ENCODE measurements around the gene PIGS.

PIGS gene

DNA sequence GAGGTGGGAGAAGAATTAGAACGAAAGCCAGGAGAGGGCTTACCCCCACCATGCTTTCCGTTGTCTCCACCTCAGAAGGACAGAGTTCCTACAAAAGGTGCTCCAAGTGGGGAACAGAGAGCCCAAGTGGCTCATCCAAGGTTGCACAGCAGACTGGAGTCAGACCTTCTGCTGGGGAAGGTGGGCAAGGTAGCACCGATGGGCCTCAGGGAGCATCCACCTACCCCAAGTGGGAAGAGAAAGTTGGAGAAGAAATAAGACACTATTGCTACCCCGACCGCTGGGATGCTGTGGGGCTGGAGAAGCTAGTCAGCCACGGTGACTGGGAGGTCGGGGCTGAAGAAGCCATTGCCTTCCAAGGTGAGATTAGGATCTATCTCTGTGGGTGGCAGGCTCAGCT lies 40.4 kb downstream of the PIGS start:
- TF ChIP-seq, protein P1, sequence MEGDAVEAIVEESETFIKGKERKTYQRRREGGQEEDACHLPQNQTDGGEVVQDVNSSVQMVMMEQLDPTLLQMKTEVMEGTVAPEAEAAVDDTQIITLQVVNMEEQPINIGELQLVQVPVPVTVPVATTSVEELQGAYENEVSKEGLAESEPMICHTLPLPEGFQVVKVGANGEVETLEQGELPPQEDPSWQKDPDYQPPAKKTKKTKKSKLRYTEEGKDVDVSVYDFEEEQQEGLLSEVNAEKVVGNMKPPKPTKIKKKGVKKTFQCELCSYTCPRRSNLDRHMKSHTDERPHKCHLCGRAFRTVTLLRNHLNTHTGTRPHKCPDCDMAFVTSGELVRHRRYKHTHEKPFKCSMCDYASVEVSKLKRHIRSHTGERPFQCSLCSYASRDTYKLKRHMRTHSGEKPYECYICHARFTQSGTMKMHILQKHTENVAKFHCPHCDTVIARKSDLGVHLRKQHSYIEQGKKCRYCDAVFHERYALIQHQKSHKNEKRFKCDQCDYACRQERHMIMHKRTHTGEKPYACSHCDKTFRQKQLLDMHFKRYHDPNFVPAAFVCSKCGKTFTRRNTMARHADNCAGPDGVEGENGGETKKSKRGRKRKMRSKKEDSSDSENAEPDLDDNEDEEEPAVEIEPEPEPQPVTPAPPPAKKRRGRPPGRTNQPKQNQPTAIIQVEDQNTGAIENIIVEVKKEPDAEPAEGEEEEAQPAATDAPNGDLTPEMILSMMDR (IDR thresholded peaks at IDR 0.05; ENCODE audit: low read depth, low read length, missing control alignments) = no peak
- DNase-seq (ENCODE audit: extremely low read depth, low read depth) = no peak
- H3K4me3 ChIP-seq (replicated peaks; ENCODE audit: low read depth, low read length) = no peak overlapping the region

GRCh38 chr17:28530250-28530649 lies 41.1 kb downstream of the PIGS start:
- no peak for DNase-seq (ENCODE audit: extremely low read depth, low read depth)
- TF ChIP-seq, protein P1 (IDR thresholded peaks at IDR 0.05; ENCODE audit: low read depth, low read length, missing control alignments) = no peak
- H3K4me3 ChIP-seq (replicated peaks; ENCODE audit: low read depth, low read length) = no peak overlapping the region

GRCh38 chr17:28529013-28529400 lies 42.3 kb downstream of the PIGS start:
- DNase-seq (ENCODE audit: extremely low read depth, low read depth) = no peak
- H3K4me3 ChIP-seq (replicated peaks; ENCODE audit: low read depth, low read length) = no peak overlapping the region
- TF ChIP-seq, protein P1 (IDR thresholded peaks at IDR 0.05; ENCODE audit: low read depth, low read length, missing control alignments) = no peak

- TF ChIP-seq, protein P1 (IDR thresholded peaks at IDR 0.05; ENCODE audit: low read depth, low read length, missing control alignments) = no peak
- no peak overlapping the region for H3K4me3 ChIP-seq (replicated peaks; ENCODE audit: low read depth, low read length)
- no peak for DNase-seq (ENCODE audit: extremely low read depth, low read depth)
Observed at GRCh38 chr17:28528327-28529012, 42.9 kb downstream of the PIGS start.

DNA sequence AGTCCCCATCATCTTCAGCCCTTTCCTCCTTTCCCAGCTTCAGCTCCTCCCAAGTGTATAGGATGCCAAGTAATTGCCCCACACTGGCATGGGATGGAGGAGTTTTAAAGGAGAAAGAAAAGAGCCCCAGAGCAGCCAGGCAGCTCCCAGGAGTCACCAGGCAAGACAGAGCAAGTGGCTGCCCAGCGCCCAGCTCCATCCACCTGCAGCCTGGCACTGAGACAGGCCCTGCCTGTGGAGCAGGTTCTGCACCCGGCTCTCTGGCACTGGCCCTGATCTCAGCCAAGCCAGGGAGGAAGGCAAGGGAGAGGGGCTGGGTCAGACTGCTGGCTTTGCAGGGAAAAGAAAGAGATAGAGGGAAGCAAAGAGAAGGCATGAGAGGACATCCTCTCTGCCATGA lies 43.5 kb downstream of the PIGS start:
- TF ChIP-seq, protein P1 (IDR thresholded peaks at IDR 0.05; ENCODE audit: low read depth, low read length, missing control alignments) = no peak
- DNase-seq (ENCODE audit: extremely low read depth, low read depth) = no peak
- no peak overlapping the region for H3K4me3 ChIP-seq (replicated peaks; ENCODE audit: low read depth, low read length)

DNA sequence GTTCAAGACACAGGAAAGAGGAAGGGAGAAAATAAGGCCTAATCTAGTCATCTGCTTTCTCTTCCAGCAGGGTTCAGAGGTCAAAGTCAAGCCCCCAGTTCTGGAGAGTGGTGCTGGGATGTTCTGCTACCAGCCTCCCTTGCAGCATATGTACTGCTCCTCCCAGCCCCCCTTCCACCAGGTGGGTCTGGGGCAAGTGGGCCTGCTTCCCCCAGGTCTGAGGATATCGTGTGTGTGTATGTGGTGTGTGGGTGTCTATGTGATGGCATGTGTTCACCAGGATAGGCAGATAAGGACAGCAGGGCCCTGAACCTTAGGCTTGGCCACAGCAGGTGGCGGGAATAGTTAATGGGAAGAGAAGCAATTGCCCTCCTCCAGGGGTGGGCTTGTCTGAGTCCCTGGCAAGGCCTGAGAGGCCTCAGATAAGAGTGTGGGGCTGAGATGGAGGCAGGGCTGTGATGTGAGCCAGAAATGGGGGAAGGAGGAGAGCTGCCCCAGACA lies 44.1 kb downstream of the PIGS start:
- no peak overlapping the region for H3K4me3 ChIP-seq (replicated peaks; ENCODE audit: low read depth, low read length)
- no peak for DNase-seq (ENCODE audit: extremely low read depth, low read depth)
- TF ChIP-seq, protein P1 (IDR thresholded peaks at IDR 0.05; ENCODE audit: low read depth, low read length, missing control alignments) = no peak

- TF ChIP-seq, protein P1 (IDR thresholded peaks at IDR 0.05; ENCODE audit: low read depth, low read length, missing control alignments) = no peak
- H3K4me3 ChIP-seq (replicated peaks; ENCODE audit: low read depth, low read length) = no peak overlapping the region
- no peak for DNase-seq (ENCODE audit: extremely low read depth, low read depth)
Observed at GRCh38 chr17:28526381-28526780, 44.9 kb downstream of the PIGS start.

Data from HFF-Myc (cell line).